OCI-LY1 (cell line): ENCODE measurements around the gene TOX2.

ENCODE experiments used
- H2AFZ ChIP-seq: fragments of 200-600 bp; sonication (generic), shearing (Covaris generic); 2 replicates; pipeline ENCODE4 v1.6.0; 2014; ENCODE audit warnings: antibody characterized with exemption, mild to moderate bottlenecking, low read length
- H3F3A ChIP-seq: fragments of 200-600 bp; sonication (generic), shearing (Covaris generic); 2 replicates; pipeline ENCODE4 v1.6.0; 2014; ENCODE audit warnings: mild to moderate bottlenecking, antibody characterized with exemption, low read length, moderate library complexity; ENCODE audit not compliant: insufficient read depth
- H3K27ac ChIP-seq: fragments of 200-600 bp; sonication (generic); 2 replicates; pipeline ENCODE4 v1.5.1; 2014; ENCODE audit warnings: low read length, mixed run types, mild to moderate bottlenecking, low read depth; ENCODE audit not compliant: poor library complexity, severe bottlenecking
- H3K27me3 ChIP-seq: fragments of 200-600 bp; sonication (generic); 2 replicates; pipeline ENCODE4 v1.6.0; 2014; ENCODE audit warnings: antibody characterized with exemption, mild to moderate bottlenecking, low read length, moderate library complexity; ENCODE audit not compliant: insufficient read depth
- H3K36me3 ChIP-seq: fragments of 200-600 bp; sonication (generic); 2 replicates; pipeline ENCODE4 v1.6.1; 2014; ENCODE audit warnings: mild to moderate bottlenecking, antibody characterized with exemption, low read length, moderate library complexity, mixed read lengths; ENCODE audit not compliant: insufficient read depth
- H3K4me1 ChIP-seq: fragments of 200-600 bp; sonication (generic); 2 replicates; pipeline ENCODE4 v1.5.1; 2014; ENCODE audit warnings: mild to moderate bottlenecking, low read length, moderate library complexity; ENCODE audit not compliant: insufficient read depth, severe bottlenecking
- H3K4me2 ChIP-seq: fragments of 200-600 bp; sonication (generic), shearing (Covaris generic); 2 replicates; pipeline ENCODE4 v1.6.1; 2014; ENCODE audit warnings: low read length
- H3K4me3 ChIP-seq: fragments of 200-600 bp; sonication (generic); 2 replicates; pipeline ENCODE4 v1.5.1; 2014; ENCODE audit warnings: low read length, low read depth, mild to moderate bottlenecking, mixed read lengths; ENCODE audit not compliant: poor library complexity, severe bottlenecking
- H3K79me2 ChIP-seq: fragments of 200-600 bp; shearing (Covaris generic); 2 replicates; pipeline ENCODE4 v1.6.1; 2016; ENCODE audit warnings: mixed run types, low read length, mixed read lengths; ENCODE audit not compliant: insufficient read depth
- H3K9ac ChIP-seq: fragments of 200-600 bp; sonication (generic), shearing (Covaris generic); 2 replicates; pipeline ENCODE4 v1.6.1; 2014; ENCODE audit warnings: mild to moderate bottlenecking, low read length, mixed read lengths
- H3K9me2 ChIP-seq: fragments of 200-600 bp; sonication (generic), shearing (Covaris generic); 2 replicates; pipeline ENCODE4 v1.6.1; 2014; ENCODE audit warnings: low read depth, mild to moderate bottlenecking, low read length, mixed read lengths
- H3K9me3 ChIP-seq: fragments of 200-600 bp; shearing (Covaris generic); 2 replicates; pipeline ENCODE4 v1.6.1; 2014; ENCODE audit warnings: low read length, mixed read lengths
- H4K20me1 ChIP-seq: fragments of 200-600 bp; sonication (generic), shearing (Covaris generic); 2 replicates; pipeline ENCODE4 v1.6.0; 2016; ENCODE audit warnings: mild to moderate bottlenecking, low read length; ENCODE audit not compliant: insufficient read depth
- EZH2 ChIP-seq: fragments of 200-600 bp; sonication (generic), shearing (Covaris generic); IDR thresholded peaks from 2 replicates; pipeline ENCODE4 v1.8.0; 2017; ENCODE audit warnings: borderline replicate concordance, mixed run types, mild to moderate bottlenecking, antibody characterized with exemption, low read length, moderate library complexity, mixed read lengths
- TF ChIP-seq, protein P1 (sequence below): fragments of 200-600 bp; sonication (generic), shearing (Covaris generic); IDR thresholded peaks from 2 replicates; pipeline ENCODE4 v1.5.1; 2017; ENCODE audit warnings: mild to moderate bottlenecking, antibody characterized with exemption, low read length, moderate library complexity, mixed read lengths

Gene TOX2

DNA sequence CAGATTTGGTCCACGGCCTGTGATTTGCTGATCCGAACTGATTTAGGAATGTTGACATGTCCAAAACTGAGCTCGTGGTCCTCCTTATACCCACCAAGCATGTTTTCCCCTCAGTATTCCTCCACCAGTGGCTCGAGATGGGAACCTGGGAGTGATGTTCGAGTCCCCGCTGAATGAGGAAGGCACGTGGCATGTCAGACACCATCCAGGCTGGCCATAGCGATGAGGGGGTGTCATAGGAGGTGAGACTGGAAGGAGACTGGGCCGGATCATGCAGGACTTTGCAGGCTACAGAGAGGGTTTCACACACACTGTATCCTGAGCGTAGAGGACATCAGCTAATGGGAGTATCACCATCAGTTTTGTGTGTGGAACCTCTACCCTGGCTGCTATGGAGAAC, 78.2 kb downstream of the TOX2 start:
- H3K9ac ChIP-seq, result no peak overlapping the region
- no peaks in the 10 kb centered on the region for H3K9me2 ChIP-seq
- H3F3A ChIP-seq, result no peaks in the 10 kb centered on the region
- no peak for TF ChIP-seq EZH2
- TF ChIP-seq, protein P1, sequence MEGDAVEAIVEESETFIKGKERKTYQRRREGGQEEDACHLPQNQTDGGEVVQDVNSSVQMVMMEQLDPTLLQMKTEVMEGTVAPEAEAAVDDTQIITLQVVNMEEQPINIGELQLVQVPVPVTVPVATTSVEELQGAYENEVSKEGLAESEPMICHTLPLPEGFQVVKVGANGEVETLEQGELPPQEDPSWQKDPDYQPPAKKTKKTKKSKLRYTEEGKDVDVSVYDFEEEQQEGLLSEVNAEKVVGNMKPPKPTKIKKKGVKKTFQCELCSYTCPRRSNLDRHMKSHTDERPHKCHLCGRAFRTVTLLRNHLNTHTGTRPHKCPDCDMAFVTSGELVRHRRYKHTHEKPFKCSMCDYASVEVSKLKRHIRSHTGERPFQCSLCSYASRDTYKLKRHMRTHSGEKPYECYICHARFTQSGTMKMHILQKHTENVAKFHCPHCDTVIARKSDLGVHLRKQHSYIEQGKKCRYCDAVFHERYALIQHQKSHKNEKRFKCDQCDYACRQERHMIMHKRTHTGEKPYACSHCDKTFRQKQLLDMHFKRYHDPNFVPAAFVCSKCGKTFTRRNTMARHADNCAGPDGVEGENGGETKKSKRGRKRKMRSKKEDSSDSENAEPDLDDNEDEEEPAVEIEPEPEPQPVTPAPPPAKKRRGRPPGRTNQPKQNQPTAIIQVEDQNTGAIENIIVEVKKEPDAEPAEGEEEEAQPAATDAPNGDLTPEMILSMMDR, result no peak
- no peaks in the 10 kb centered on the region for H3K27me3 ChIP-seq
- H3K36me3 ChIP-seq, result no peaks in the 10 kb centered on the region
- no peaks in the 10 kb centered on the region for H4K20me1 ChIP-seq
- no peaks in the 10 kb centered on the region for H3K79me2 ChIP-seq
- H3K4me2 ChIP-seq, result no peak overlapping the region
- peaks cover 10% of the 10 kb centered on the region for H3K4me1 ChIP-seq
- H2AFZ ChIP-seq, result no peak overlapping the region
- H3K4me3 ChIP-seq, result no peak overlapping the region
- no peak overlapping the region for H3K27ac ChIP-seq
- no peaks in the 10 kb centered on the region; the same call in 1 of the 2 replicates for H3K9me3 ChIP-seq

DNA sequence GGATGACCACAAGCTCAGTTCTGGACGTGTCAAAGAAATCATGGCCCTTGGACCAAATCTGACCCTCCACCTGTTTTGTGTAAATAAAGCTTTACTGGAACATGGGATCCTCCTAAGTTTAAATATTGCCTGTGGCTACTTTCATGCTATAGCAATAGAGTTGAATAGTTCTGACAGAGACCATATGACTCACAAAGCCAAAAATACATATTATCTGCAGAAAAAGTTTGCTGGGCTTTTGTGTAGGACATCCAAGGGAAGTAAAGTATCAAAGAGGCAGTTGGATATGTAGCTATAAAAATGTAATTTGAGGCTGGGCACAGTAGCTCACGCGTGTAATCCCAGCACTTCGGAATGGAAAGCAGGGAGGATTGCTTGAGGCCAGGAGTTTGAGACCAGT, 78.9 kb downstream of the TOX2 start:
- H3K27me3 ChIP-seq, result no peaks in the 10 kb centered on the region
- H4K20me1 ChIP-seq, result no peaks in the 10 kb centered on the region
- no peak overlapping the region for H3K27ac ChIP-seq
- no peak overlapping the region for H3K4me2 ChIP-seq
- H3F3A ChIP-seq, result no peaks in the 10 kb centered on the region
- no peaks in the 10 kb centered on the region for H3K79me2 ChIP-seq
- H3K9me2 ChIP-seq, result no peaks in the 10 kb centered on the region
- TF ChIP-seq EZH2, result no peak
- TF ChIP-seq, protein P1, result no peak
- no peaks in the 10 kb centered on the region; the same call in 1 of the 2 replicates for H3K9me3 ChIP-seq
- H2AFZ ChIP-seq, result no peak overlapping the region
- H3K4me1 ChIP-seq, result peaks cover 3% of the 10 kb centered on the region
- H3K36me3 ChIP-seq, result no peaks in the 10 kb centered on the region
- no peak overlapping the region for H3K9ac ChIP-seq
- no peak overlapping the region for H3K4me3 ChIP-seq

DNA sequence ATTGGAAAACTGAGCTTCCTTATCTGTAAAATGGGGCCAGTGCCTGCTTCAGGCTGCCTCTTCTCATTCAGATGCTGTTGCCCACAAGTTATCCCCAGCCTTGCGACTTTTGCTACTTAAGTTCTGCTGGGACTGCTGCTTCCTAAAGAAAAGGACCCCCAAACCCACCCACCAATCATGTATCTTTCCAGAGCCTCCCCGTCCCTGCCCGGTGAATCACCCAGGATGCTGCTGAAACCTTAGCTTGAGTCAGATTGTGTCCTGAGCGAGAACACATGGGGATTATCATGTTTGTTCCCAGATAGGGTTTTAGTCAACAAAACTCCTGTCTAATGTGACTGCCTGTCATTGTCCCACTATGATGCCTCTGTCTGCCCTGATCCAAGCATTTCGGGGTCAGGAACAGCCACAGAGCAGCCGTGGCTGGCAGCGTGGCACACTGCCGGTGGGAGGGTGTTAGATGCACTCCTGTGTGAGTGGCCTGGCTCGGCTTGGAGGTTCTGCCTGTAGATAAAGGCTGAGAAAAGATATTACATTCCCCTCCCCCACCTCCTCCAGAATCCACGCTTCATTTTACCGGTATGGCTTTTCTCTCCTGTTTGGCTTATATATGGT, 79.9 kb downstream of the TOX2 start:
- H3K27me3 ChIP-seq, result no peaks in the 10 kb centered on the region
- H3K79me2 ChIP-seq, result no peaks in the 10 kb centered on the region
- H3K4me2 ChIP-seq, result no peak overlapping the region
- no peaks in the 10 kb centered on the region for H3K9me2 ChIP-seq
- H3K9me3 ChIP-seq, result no peaks in the 10 kb centered on the region; the same call in 1 of the 2 replicates
- H3K36me3 ChIP-seq, result no peaks in the 10 kb centered on the region
- H2AFZ ChIP-seq, result no peak overlapping the region
- no peak overlapping the region for H3K4me3 ChIP-seq
- H3F3A ChIP-seq, result no peaks in the 10 kb centered on the region
- H3K4me1 ChIP-seq, result no peaks in the 10 kb centered on the region
- no peak overlapping the region for H3K9ac ChIP-seq
- no peak overlapping the region for H3K27ac ChIP-seq
- H4K20me1 ChIP-seq, result no peaks in the 10 kb centered on the region
- TF ChIP-seq EZH2, result no peak
- TF ChIP-seq, protein P1, result no peak
